Upper lobe of left lung (tissue), 6 donors: ENCODE data around the gene ERGIC1. TPM values are rescaled to one million over a fixed set of nuclear protein-coding genes. Genes with fewer than 3 reads are reported as not detected.
"Not testable (repeated sequence)": the region's sequence is repeated elsewhere in the genome, so short reads cannot be mapped to it uniquely, and the experiment has no call there.

Source experiments
- ATAC-seq, 2 donors: fragments of 200-7000 bp; cut with Tn5 transposase; one replicate each; pipeline ENCODE4 v1.9.1; 2022; ENCODE audit warnings: mild to moderate bottlenecking in 2 of 2, moderate library complexity in 2 of 2; ENCODE audit not compliant: low FRiP score in 2 of 2
- DNase-seq, 2 donors: peaks; one replicate each; pipeline ENCODE4 v3.0.0-alpha.2; 2019 to 2020
- H3K27ac ChIP-seq, 4 donors: fragments of 200-600 bp; sonication (generic); one replicate each; pipeline ENCODE4 v1.5.1; 2016 to 2019
- H3K27me3 ChIP-seq, 4 donors: fragments of 200-600 bp; sonication (generic); one replicate each; pipeline ENCODE4 v1.5.1; 2017 to 2019
- H3K36me3 ChIP-seq, 4 donors: fragments of 200-600 bp; sonication (generic); one replicate each; pipeline ENCODE4 v1.5.1; 2016 to 2019
- H3K4me1 ChIP-seq, 4 donors: fragments of 200-600 bp; sonication (generic); one replicate each; pipeline ENCODE4 v1.5.1; 2018 to 2019
- H3K4me3 ChIP-seq, 4 donors: fragments of 200-600 bp; sonication (generic); one replicate each; pipeline ENCODE4 v1.5.1; 2017 to 2019; ENCODE audit warnings: mild to moderate bottlenecking in 2 of 4, moderate library complexity in 1 of 4
- H3K9me3 ChIP-seq, 4 donors: fragments of 200-600 bp; sonication (generic); one replicate each; pipeline ENCODE4 v1.5.1; 2018 to 2019
- EP300 ChIP-seq, 4 donors: sonication (generic); formaldehyde crosslinking; IDR thresholded peaks; one replicate each; pipeline ENCODE4 v1.5.1; 2017; ENCODE audit warnings: antibody characterized with exemption in 4 of 4, control low read depth in 2 of 4
- POLR2A ChIP-seq, 4 donors: fragments of 450-650 bp; IDR thresholded peaks; one replicate each; pipeline ENCODE4 v1.5.1; 2016 to 2017; ENCODE audit warnings: antibody characterized with exemption in 4 of 4, mild to moderate bottlenecking in 2 of 4
- POLR2AphosphoS5 ChIP-seq, 2 donors: sonication (generic); formaldehyde crosslinking; IDR thresholded peaks; one replicate each; pipeline ENCODE4 v1.5.1; 2017; ENCODE audit warnings: antibody characterized with exemption in 2 of 2
- WGBS, 2 donors: methylation state at CpG; one replicate each; pipeline ENCODE4 v1.1.5; 2017 to 2018; 5-methylcytosine and 5-hydroxymethylcytosine counted together
- total RNA-seq, 6 donors: library from RNA; depleted of rRNA in 4 of 6; stranded (reverse); fragments of >200 nt in 4 of 6; gene quantifications; one replicate each; pipeline versions ENCODE4 v1.1.0 to v1.2.1, GENCODE V29; 2016 to 2021
- TF ChIP-seq, protein P1 (sequence below), 6 experiments: fragments of 450-650 bp in 4 of 6; fragments of 200-600 bp in 2 of 6; sonication (generic) in 2 of 6; IDR thresholded peaks; one replicate each; pipeline ENCODE4 v1.5.1; 2016 to 2019; ENCODE audit warnings: antibody characterized with exemption in 6 of 6
- donor health status: DM: no; HTN: no; CAD: no; lungs with moderate emphysema.
- donor health status: DM: no; HTN: yes; CAD: no; lungs with severe emphysema.

The ERGIC1 gene
- total RNA-seq, 6 donors from 2014 or later: 158 to 225 (median 173) TPM

- Histone ChIP-seq H3K4me1 (peaks cover 42 to 60% (median 51%) of the 10 kb centered on the region in 4 donors), H3K4me3 (no peak overlapping the region), H3K9me3 (no peaks in the 10 kb centered on the region), H3K27me3 (no peaks in the 10 kb centered on the region), H3K36me3 (peaks cover 0 to 14% (median 0%) of the 10 kb centered on the region in 4 donors), H3K27ac (peak overlapping the region in 2 of 4 donors; percentile 8 to 43)
- WGBS, 2 donors: 42% methylated on average over 5 of the region's 7 CpGs; no CpG with 5 or more reads in 1 of the 2 donors
- DNase-seq (no peak), ATAC-seq (peak in 1 of 2 donors; percentile 23)
- TF ChIP-seq, protein P1, sequence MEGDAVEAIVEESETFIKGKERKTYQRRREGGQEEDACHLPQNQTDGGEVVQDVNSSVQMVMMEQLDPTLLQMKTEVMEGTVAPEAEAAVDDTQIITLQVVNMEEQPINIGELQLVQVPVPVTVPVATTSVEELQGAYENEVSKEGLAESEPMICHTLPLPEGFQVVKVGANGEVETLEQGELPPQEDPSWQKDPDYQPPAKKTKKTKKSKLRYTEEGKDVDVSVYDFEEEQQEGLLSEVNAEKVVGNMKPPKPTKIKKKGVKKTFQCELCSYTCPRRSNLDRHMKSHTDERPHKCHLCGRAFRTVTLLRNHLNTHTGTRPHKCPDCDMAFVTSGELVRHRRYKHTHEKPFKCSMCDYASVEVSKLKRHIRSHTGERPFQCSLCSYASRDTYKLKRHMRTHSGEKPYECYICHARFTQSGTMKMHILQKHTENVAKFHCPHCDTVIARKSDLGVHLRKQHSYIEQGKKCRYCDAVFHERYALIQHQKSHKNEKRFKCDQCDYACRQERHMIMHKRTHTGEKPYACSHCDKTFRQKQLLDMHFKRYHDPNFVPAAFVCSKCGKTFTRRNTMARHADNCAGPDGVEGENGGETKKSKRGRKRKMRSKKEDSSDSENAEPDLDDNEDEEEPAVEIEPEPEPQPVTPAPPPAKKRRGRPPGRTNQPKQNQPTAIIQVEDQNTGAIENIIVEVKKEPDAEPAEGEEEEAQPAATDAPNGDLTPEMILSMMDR (IDR thresholded peaks at IDR 0.05): no peak
- TF ChIP-seq EP300 (IDR thresholded peaks at IDR 0.05): no peak
- no peak for TF ChIP-seq POLR2A (IDR thresholded peaks at IDR 0.05)
- TF ChIP-seq POLR2AphosphoS5 (IDR thresholded peaks at IDR 0.05): no peak
Observed at GRCh38 chr5:172845154-172845553, 11.1 kb downstream of the ERGIC1 start.

DNA sequence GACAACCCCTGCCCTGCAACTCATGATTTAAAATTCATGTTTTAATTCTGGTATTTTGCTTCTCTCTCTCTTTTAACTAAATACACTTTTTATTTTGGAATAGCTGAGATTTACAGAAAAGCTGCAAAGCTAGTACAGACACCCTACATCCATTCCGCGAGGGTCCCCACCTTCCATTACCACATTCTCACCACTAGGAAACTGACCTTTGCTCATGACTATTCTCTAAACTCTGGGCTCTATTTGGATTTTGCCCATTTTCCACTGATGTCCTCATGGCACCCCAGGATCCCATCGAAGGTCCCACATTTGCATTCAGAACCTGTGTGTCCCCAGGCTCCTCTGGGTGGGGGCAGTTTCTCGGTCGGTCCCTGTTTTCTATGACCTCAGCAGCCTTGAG lies 11.5 kb downstream of the ERGIC1 start:
- Histone ChIP-seq H3K9me3 (no peaks in the 10 kb centered on the region), H3K27ac (peak overlapping the region in 2 of 4 donors; percentile 8 to 62), H3K4me1 (peaks cover 42 to 64% (median 54%) of the 10 kb centered on the region in 4 donors), H3K36me3 (peaks cover 0 to 14% (median 0%) of the 10 kb centered on the region in 4 donors), H3K27me3 (no peaks in the 10 kb centered on the region), H3K4me3 (no peak overlapping the region)
- no peak for TF ChIP-seq POLR2A (IDR thresholded peaks at IDR 0.05)
- no peak for TF ChIP-seq EP300 (IDR thresholded peaks at IDR 0.05)
- TF ChIP-seq, protein P1 (IDR thresholded peaks at IDR 0.05): no peak
- TF ChIP-seq POLR2AphosphoS5 (IDR thresholded peaks at IDR 0.05): no peak
- 84 to 89% methylated on average over 5 of the region's 5 CpGs for WGBS, 2 donors
- DNase-seq (no peak), ATAC-seq (no peak)

DNA sequence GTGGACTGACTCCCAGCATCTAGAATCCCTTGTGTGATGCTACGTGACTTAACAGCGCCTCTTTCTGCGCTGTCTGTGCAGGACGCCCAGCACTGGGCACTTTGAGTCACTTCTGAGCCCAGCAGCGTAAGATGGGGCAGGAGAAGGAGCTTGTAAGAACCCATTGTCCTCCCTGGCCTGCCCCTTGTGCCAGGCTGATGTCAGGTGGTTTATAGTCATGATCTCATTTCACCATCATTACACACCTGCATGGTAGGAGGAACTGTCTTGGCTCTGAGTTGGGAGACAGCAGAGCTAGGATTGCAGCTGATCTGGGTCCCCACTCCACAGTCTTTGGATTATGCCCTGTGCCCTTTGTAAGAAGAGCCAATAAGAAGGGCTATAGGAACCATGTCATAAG lies 12.2 kb downstream of the ERGIC1 start:
- DNase-seq (no peak), ATAC-seq (no peak)
- no peaks in the 10 kb centered on the region for H3K9me3 ChIP-seq
- peaks cover 42 to 70% (median 54%) of the 10 kb centered on the region in 4 donors for H3K4me1 ChIP-seq
- peaks cover 0 to 14% (median 0%) of the 10 kb centered on the region in 4 donors for H3K36me3 ChIP-seq
- no peaks in the 10 kb centered on the region for H3K27me3 ChIP-seq
- peak overlapping the region in 2 of 4 donors; percentile 8 to 62 for H3K27ac ChIP-seq
- TF ChIP-seq, protein P1 (IDR thresholded peaks at IDR 0.05): no peak
- TF ChIP-seq POLR2AphosphoS5 (IDR thresholded peaks at IDR 0.05) (no peak), EP300 (IDR thresholded peaks at IDR 0.05) (no peak), POLR2A (IDR thresholded peaks at IDR 0.05) (no peak)
- WGBS, 2 donors: 96 to 100% methylated on average over 3 to 5 of the region's 5 CpGs
- no peak overlapping the region for H3K4me3 ChIP-seq

GRCh38 chr5:172846677-172847076 lies 12.6 kb downstream of the ERGIC1 start:
- peaks cover 42 to 74% (median 54%) of the 10 kb centered on the region in 4 donors for H3K4me1 ChIP-seq
- 46 to 52% methylated on average over 4 of the region's 4 CpGs for WGBS, 2 donors
- H3K9me3 ChIP-seq: no peaks in the 10 kb centered on the region
- TF ChIP-seq EP300 (IDR thresholded peaks at IDR 0.05): peak in 1 of 4 donors; percentile 10
- TF ChIP-seq POLR2AphosphoS5 (IDR thresholded peaks at IDR 0.05): no peak
- TF ChIP-seq POLR2A (IDR thresholded peaks at IDR 0.05): no peak
- DNase-seq (no peak), ATAC-seq (no peak)
- peak overlapping the region in 2 of 4 donors; percentile 8 to 62 for H3K27ac ChIP-seq
- H3K4me3 ChIP-seq: no peak overlapping the region
- no peaks in the 10 kb centered on the region for H3K27me3 ChIP-seq
- peaks cover 0 to 14% (median 0%) of the 10 kb centered on the region in 4 donors for H3K36me3 ChIP-seq

DNA sequence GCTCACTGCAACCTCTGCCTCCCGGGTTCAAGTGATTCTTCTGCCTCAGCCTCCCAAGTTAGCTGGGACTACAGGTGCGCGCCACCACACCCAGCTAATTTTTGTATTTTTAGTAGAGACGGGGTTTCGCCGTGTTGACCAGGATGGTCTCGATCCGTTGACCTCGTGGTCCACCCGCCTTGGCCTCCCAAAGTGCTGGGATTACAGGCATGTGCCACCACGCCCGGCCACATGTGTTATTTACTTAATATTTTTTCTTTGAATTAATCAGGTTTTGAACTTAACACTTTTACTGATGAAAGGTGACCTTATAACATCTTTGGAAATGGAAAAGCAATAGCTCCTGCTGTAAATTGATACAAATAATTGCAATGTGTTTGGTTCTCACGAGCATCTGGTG lies 13.5 kb downstream of the ERGIC1 start:
- not testable (repeated sequence) for DNase-seq, H3K27me3 ChIP-seq, ATAC-seq, H3K4me3 ChIP-seq, H3K9me3 ChIP-seq
- Histone ChIP-seq H3K36me3 (peaks cover 0 to 14% (median 0%) of the 10 kb centered on the region in 4 donors), H3K4me1 (peaks cover 47 to 83% (median 58%) of the 10 kb centered on the region in 4 donors), H3K27ac (peak overlapping the region in 1 of 4 donors; percentile 62)
- 83 to 86% methylated on average over 13 of the region's 13 CpGs for WGBS, 2 donors

- Histone ChIP-seq H3K4me1 (peaks cover 55 to 92% (median 65%) of the 10 kb centered on the region in 4 donors), H3K9me3 (no peaks in the 10 kb centered on the region), H3K27me3 (no peaks in the 10 kb centered on the region), H3K27ac (peak overlapping the region in 2 of 4 donors; percentile 5 to 74), H3K4me3 (no peak overlapping the region), H3K36me3 (peaks cover 0 to 10% (median 0%) of the 10 kb centered on the region in 4 donors)
- TF ChIP-seq, protein P1 (IDR thresholded peaks at IDR 0.05): no peak
- TF ChIP-seq POLR2A (IDR thresholded peaks at IDR 0.05): no peak
- TF ChIP-seq POLR2AphosphoS5 (IDR thresholded peaks at IDR 0.05): no peak
- no peak for TF ChIP-seq EP300 (IDR thresholded peaks at IDR 0.05)
- DNase-seq (no peak), ATAC-seq (no peak)
- WGBS, 2 donors: 53 to 75% methylated on average over 3 of the region's 3 CpGs
Observed at GRCh38 chr5:172848419-172848818, 14.4 kb downstream of the ERGIC1 start.
